H9 (cell line): ENCODE measurements around the gene KLHDC7A. TPM values are rescaled to one million over a fixed set of nuclear protein-coding genes. Genes with fewer than 3 reads are reported as not detected.
"Not testable (repeated sequence)": the region's sequence is repeated elsewhere in the genome, so short reads cannot be mapped to it uniquely, and the experiment has no call there.

Experiments used
- DNase-seq: peaks from one replicate; pipeline ENCODE4 v3.0.0-alpha.2; 2017
- H2AFZ ChIP-seq: one replicate; pipeline ENCODE4 v1.6.1; 2013; ENCODE audit warnings: mild to moderate bottlenecking, low read length, control low read depth, moderate library complexity
- H2AK5ac ChIP-seq: 2 replicates; pipeline ENCODE4 v1.6.1; 2013; ENCODE audit warnings: low read length, control low read depth, mixed read lengths; ENCODE audit not compliant: insufficient read length
- H2BK120ac ChIP-seq: one replicate; pipeline ENCODE4 v1.6.1; 2013; ENCODE audit warnings: low read depth, mild to moderate bottlenecking, low read length, control low read depth, inconsistent platforms; ENCODE audit not compliant: poor library complexity, severe bottlenecking
- H2BK12ac ChIP-seq: 2 replicates; pipeline ENCODE4 v1.6.1; 2013; ENCODE audit warnings: low read length, control low read depth, mixed read lengths, low read depth; ENCODE audit not compliant: insufficient read length
- H2BK15ac ChIP-seq: 2 replicates; pipeline ENCODE4 v1.6.1; 2013; ENCODE audit warnings: low read depth, low read length, control low read depth
- H2BK20ac ChIP-seq: one replicate; pipeline ENCODE4 v1.6.1; 2013; ENCODE audit warnings: low read depth, mild to moderate bottlenecking, low read length, control low read depth, inconsistent platforms; ENCODE audit not compliant: poor library complexity, severe bottlenecking
- H2BK5ac ChIP-seq: 2 replicates; pipeline ENCODE4 v1.6.1; 2013; ENCODE audit warnings: low read length, control low read depth, mixed read lengths; ENCODE audit not compliant: insufficient read length
- H3K14ac ChIP-seq: 2 replicates; pipeline ENCODE4 v1.6.1; 2013; ENCODE audit warnings: low read length, control low read depth; ENCODE audit not compliant: insufficient read depth
- H3K18ac ChIP-seq: 2 replicates; pipeline ENCODE4 v1.6.1; 2013; ENCODE audit warnings: low read depth, mild to moderate bottlenecking, mixed read lengths, low read length, control low read depth; ENCODE audit not compliant: insufficient read length
- H3K23ac ChIP-seq: 2 replicates; pipeline ENCODE4 v1.6.1; 2013; ENCODE audit warnings: low read length, control low read depth, mixed read lengths, low read depth; ENCODE audit not compliant: insufficient read length
- H3K23me2 ChIP-seq: 2 replicates; pipeline ENCODE4 v1.6.1; 2013; ENCODE audit warnings: low read depth, mild to moderate bottlenecking, mixed read lengths, low read length, control low read depth; ENCODE audit not compliant: insufficient read length, poor library complexity, severe bottlenecking
- H3K27ac ChIP-seq: 2 replicates; pipeline ENCODE4 v1.5.1; 2013; ENCODE audit warnings: low read length, control low read depth, mixed read lengths, low read depth; ENCODE audit not compliant: insufficient read length
- H3K27me3 ChIP-seq: 2 replicates; pipeline ENCODE4 v1.6.1; 2013; ENCODE audit warnings: low read length, control low read depth, inconsistent platforms; ENCODE audit not compliant: insufficient read depth
- H3K4ac ChIP-seq: 2 replicates; pipeline ENCODE4 v1.6.1; 2013; ENCODE audit warnings: low read depth, mild to moderate bottlenecking, control low read depth, inconsistent platforms, low read length, moderate library complexity
- H3K4me1 ChIP-seq: 2 replicates; pipeline ENCODE4 v1.6.1; 2013; ENCODE audit warnings: low read length, control low read depth, inconsistent platforms; ENCODE audit not compliant: insufficient read depth
- H3K4me2 ChIP-seq: 2 replicates; pipeline ENCODE4 v1.6.1; 2013; ENCODE audit warnings: low read length, control low read depth, mixed read lengths; ENCODE audit not compliant: insufficient read length, insufficient read depth
- H3K56ac ChIP-seq: 2 replicates; pipeline ENCODE4 v1.6.1; 2013; ENCODE audit warnings: low read depth, mild to moderate bottlenecking, mixed read lengths, low read length, control low read depth; ENCODE audit not compliant: insufficient read length
- H3K79me1 ChIP-seq: 2 replicates; pipeline ENCODE4 v1.6.1; 2013; ENCODE audit warnings: low read depth, mild to moderate bottlenecking, moderate library complexity, low read length, control low read depth, inconsistent platforms; ENCODE audit not compliant: insufficient read depth, poor library complexity, severe bottlenecking
- H3K79me2 ChIP-seq: 2 replicates; pipeline ENCODE4 v1.6.1; 2013; ENCODE audit warnings: low read length, control low read depth, inconsistent platforms; ENCODE audit not compliant: insufficient read depth
- H3K9ac ChIP-seq: 2 replicates; pipeline ENCODE4 v1.6.1; 2013; ENCODE audit warnings: low read length, control low read depth, mixed read lengths; ENCODE audit not compliant: insufficient read length; ENCODE audit errors: extremely low read depth
- H3K9me3 ChIP-seq: one replicate; pipeline ENCODE4 v1.6.1; 2013; ENCODE audit warnings: low read depth, low read length, inconsistent platforms; ENCODE audit not compliant: control insufficient read depth
- H3T11ph ChIP-seq: one replicate; pipeline ENCODE4 v1.6.1; 2013; ENCODE audit warnings: mild to moderate bottlenecking, low read length, control low read depth, inconsistent platforms
- H4K20me1 ChIP-seq: one replicate; pipeline ENCODE4 v1.6.1; 2013; ENCODE audit not compliant: control insufficient read depth, insufficient read length, insufficient read depth
- H4K5ac ChIP-seq: 2 replicates; pipeline ENCODE4 v1.6.1; 2013; ENCODE audit warnings: low read depth, mild to moderate bottlenecking, mixed read lengths, low read length, control low read depth; ENCODE audit not compliant: insufficient read length
- H4K8ac ChIP-seq: replicated peaks from 2 replicates; pipeline ENCODE4 v1.6.1; 2013; ENCODE audit warnings: low read length, control low read depth, mixed read lengths, low read depth; ENCODE audit not compliant: insufficient read length
- H4K91ac ChIP-seq: 2 replicates; pipeline ENCODE4 v1.6.1; 2013; ENCODE audit warnings: low read depth, mild to moderate bottlenecking, moderate library complexity, mixed read lengths, low read length, control low read depth; ENCODE audit not compliant: insufficient read length
- H3K27ac Mint-ChIP-seq, 3 experiments: 2 replicates in 2 of 3; 3 replicates in 1 of 3; pipeline ENCODE4 v1.8.0; 2020 to 2021; ENCODE audit warnings: mixed read lengths in 3 of 3, mild to moderate bottlenecking in 1 of 3, moderate library complexity in 1 of 3
- H3K27me3 Mint-ChIP-seq: 2 replicates; pipeline ENCODE4 v1.8.0; 2021; ENCODE audit warnings: low read depth, mild to moderate bottlenecking, moderate library complexity, mixed read lengths
- H3K36me3 Mint-ChIP-seq, 3 experiments: 2 replicates in 2 of 3; 3 replicates in 1 of 3; pipeline ENCODE4 v1.8.0; 2020 to 2021; ENCODE audit warnings: low read depth in 3 of 3, mixed read lengths in 3 of 3; ENCODE audit not compliant: insufficient read depth in 1 of 3
- H3K4me1 Mint-ChIP-seq, 2 experiments: 2 replicates each; pipeline ENCODE4 v1.8.0; 2020; ENCODE audit warnings: mixed read lengths in 2 of 2
- H3K4me3 Mint-ChIP-seq, 2 experiments: 2 replicates in 1 of 2; 3 replicates in 1 of 2; pipeline ENCODE4 v1.8.0; 2020 to 2021; ENCODE audit warnings: mild to moderate bottlenecking in 2 of 2, mixed read lengths in 2 of 2, moderate library complexity in 1 of 2
- H3K9me3 Mint-ChIP-seq, 2 experiments: 2 replicates in 1 of 2; 3 replicates in 1 of 2; pipeline ENCODE4 v1.8.0; 2020; ENCODE audit warnings: mild to moderate bottlenecking in 2 of 2, mixed read lengths in 2 of 2, moderate library complexity in 1 of 2
- CTCF ChIP-seq: fragments of 200-600 bp; sonication (generic); conservative IDR thresholded peaks from 3 replicates; pipeline ENCODE4 v1.8.0; 2021; ENCODE audit warnings: antibody characterized with exemption, mild to moderate bottlenecking
- WGBS: extraction: QIAGEN DNeasy Blood & Tissue Kit; methylation state at CpG from one replicate; pipeline ENCODE4 v1.1.7; 2013; ENCODE audit warnings: missing lambda C conversion rate, low lambda C conversion rate, mixed read lengths; ENCODE audit not compliant: insufficient read length; ENCODE audit errors: extremely low coverage; 5-methylcytosine and 5-hydroxymethylcytosine counted together
- total RNA-seq: library from RNA; stranded (reverse); gene quantifications from 2 replicates; pipeline ENCODE4 v1.2.1, GENCODE V29; 2021

Gene KLHDC7A
- total RNA-seq, 1 experiment from 2014 or later, result 11.4 TPM

- Histone ChIP-seq H3K56ac (no peak overlapping the region), H3K23ac (no peak overlapping the region), H3K14ac (no peak overlapping the region), H2BK20ac (no peak overlapping the region), H3K9ac (no peak overlapping the region), H3K18ac (no peak overlapping the region), H2BK5ac (no peak overlapping the region), H3K4ac (no peak overlapping the region), H3T11ph (no peak overlapping the region), H3K9me3 (no peaks in the 10 kb centered on the region), H2BK12ac (no peak overlapping the region), H4K5ac (no peak overlapping the region), H3K23me2 (no peaks in the 10 kb centered on the region), H3K79me1 (no peaks in the 10 kb centered on the region), H2BK120ac (no peak overlapping the region), H3K4me2 (no peak overlapping the region), H4K20me1 (no peaks in the 10 kb centered on the region), H3K27ac (no peak overlapping the region), H3K4me1 (no peaks in the 10 kb centered on the region), H2AK5ac (no peak overlapping the region), H4K91ac (no peak overlapping the region), H2BK15ac (no peak overlapping the region), H3K27me3 (no peaks in the 10 kb centered on the region), H3K79me2 (no peaks in the 10 kb centered on the region), H2AFZ (no peak overlapping the region), H4K8ac (no peak overlapping the region)
- no peaks in the 10 kb centered on the region; a peak in 1 of 5 replicates for H3K9me3 Mint-ChIP-seq
- DNase-seq, result no peak
- no peaks in the 10 kb centered on the region for H3K36me3 Mint-ChIP-seq
- no peak overlapping the region for H3K27ac Mint-ChIP-seq
- H3K27me3 Mint-ChIP-seq, result peaks cover 26% of the 10 kb centered on the region
- WGBS, result no CpG with 5 or more reads among the region's 10 CpGs
- H3K4me1 Mint-ChIP-seq, result peaks cover 5 to 12% of the 10 kb centered on the region in 2 experiments; a peak in 2 of 4 replicates
- H3K4me3 Mint-ChIP-seq, result no peak overlapping the region
- TF ChIP-seq CTCF, result no peak
These were observed 19.1 kb upstream of the KLHDC7A start for GRCh38 chr1:18461656-18462055.

- not testable (repeated sequence) for H3K27ac ChIP-seq, H3K23me2 ChIP-seq
These were observed 18.2 kb upstream of the KLHDC7A start for GRCh38 chr1:18462517-18462916.

More at GRCh38 chr1:18462517-18462916, 18.2 kb upstream of the KLHDC7A start:
- H3K4me3 Mint-ChIP-seq, H2BK5ac ChIP-seq, H3K18ac ChIP-seq, H3K23ac ChIP-seq, H3K9me3 Mint-ChIP-seq, H2BK120ac ChIP-seq, H2AFZ ChIP-seq, H3K79me2 ChIP-seq, H4K5ac ChIP-seq, DNase-seq, H2BK15ac ChIP-seq, H3T11ph ChIP-seq, H4K8ac ChIP-seq, H3K27ac Mint-ChIP-seq, H3K4ac ChIP-seq, H3K79me1 ChIP-seq, H4K91ac ChIP-seq, H3K4me1 ChIP-seq, H3K9ac ChIP-seq, H2BK12ac ChIP-seq, H3K27me3 ChIP-seq, H3K9me3 ChIP-seq, H3K14ac ChIP-seq, H2AK5ac ChIP-seq, H3K36me3 Mint-ChIP-seq, H3K56ac ChIP-seq, H3K4me2 ChIP-seq, H4K20me1 ChIP-seq, H2BK20ac ChIP-seq: not testable (repeated sequence)
- WGBS, result no CpG with 5 or more reads among the region's 5 CpGs
- Mint-ChIP-seq H3K27me3 (peaks cover 26% of the 10 kb centered on the region), H3K4me1 (peaks cover 5 to 12% of the 10 kb centered on the region in 2 experiments; a peak in 2 of 4 replicates)
